ENCODE data around the gene BRD1.

- TF ChIP-seq POLR2A (IDR thresholded peaks at IDR 0.05) (no peak), CTCF (IDR thresholded peaks at IDR 0.05) (no peak)
Measured at GRCh38 chr22:49755631-49756001, 72.1 kb downstream of the BRD1 start.
